ENCODE data around the gene NCOA7. TPM values are rescaled to one million over a fixed set of nuclear protein-coding genes. Genes with fewer than 3 reads are reported as not detected.
A peak's percentile ranks its signal among the peaks of the same experiment; 100 is the strongest.

Gene NCOA7
- total RNA-seq, 1 experiment from 2014 or later, result 13.8 TPM

DNA sequence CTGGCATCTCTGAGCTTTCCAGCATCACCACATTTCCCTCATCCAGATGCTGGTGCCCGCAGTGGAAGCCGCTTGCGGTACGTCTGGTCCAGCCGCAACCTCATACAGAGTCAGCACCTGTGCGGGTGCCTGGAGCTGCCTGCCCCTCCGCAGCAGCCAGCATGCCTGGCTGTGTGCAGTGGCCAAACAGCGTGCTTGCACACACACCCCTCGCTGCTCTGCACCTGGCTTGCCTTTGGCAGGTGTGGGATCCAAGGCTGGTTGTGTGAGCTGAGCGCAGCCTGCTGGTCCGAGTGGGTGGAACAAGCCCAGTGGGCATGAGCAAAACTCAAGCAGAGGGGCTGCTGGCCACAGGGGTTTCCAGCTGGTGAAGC is 162.7 kb downstream of the NCOA7 start:
- TF ChIP-seq, protein P1, sequence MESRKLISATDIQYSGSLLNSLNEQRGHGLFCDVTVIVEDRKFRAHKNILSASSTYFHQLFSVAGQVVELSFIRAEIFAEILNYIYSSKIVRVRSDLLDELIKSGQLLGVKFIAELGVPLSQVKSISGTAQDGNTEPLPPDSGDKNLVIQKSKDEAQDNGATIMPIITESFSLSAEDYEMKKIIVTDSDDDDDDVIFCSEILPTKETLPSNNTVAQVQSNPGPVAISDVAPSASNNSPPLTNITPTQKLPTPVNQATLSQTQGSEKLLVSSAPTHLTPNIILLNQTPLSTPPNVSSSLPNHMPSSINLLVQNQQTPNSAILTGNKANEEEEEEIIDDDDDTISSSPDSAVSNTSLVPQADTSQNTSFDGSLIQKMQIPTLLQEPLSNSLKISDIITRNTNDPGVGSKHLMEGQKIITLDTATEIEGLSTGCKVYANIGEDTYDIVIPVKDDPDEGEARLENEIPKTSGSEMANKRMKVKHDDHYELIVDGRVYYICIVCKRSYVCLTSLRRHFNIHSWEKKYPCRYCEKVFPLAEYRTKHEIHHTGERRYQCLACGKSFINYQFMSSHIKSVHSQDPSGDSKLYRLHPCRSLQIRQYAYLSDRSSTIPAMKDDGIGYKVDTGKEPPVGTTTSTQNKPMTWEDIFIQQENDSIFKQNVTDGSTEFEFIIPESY (IDR thresholded peaks at IDR 0.05; ENCODE audit: extremely low read depth, insufficient replicate concordance, low read length), result no peak
- TF ChIP-seq JUND (IDR thresholded peaks at IDR 0.05) (no peak), SIN3A (IDR thresholded peaks at IDR 0.05; ENCODE audit: low read depth) (no peak), ELF1 (IDR thresholded peaks at IDR 0.05; ENCODE audit: borderline replicate concordance, low read depth) (no peak), EZH2 (IDR thresholded peaks at IDR 0.05) (no peak), ZNF274 (IDR thresholded peaks at IDR 0.05; ENCODE audit: low read depth, low read length) (no peak), POLR2AphosphoS5 (IDR thresholded peaks at IDR 0.05; ENCODE audit: low read depth, low read length) (no peak), FOSL1 (IDR thresholded peaks at IDR 0.05; ENCODE audit: low read depth) (no peak), RAD21 (IDR thresholded peaks at IDR 0.05; ENCODE audit: low read depth) (peak; percentile 31; the same call in 1 of the 2 replicates)
- BruUV-seq (replicated peaks), result no TSS peak
- no peak overlapping the region for H2AFZ ChIP-seq (ENCODE audit: low read depth, low read length, poor library complexity, severe bottlenecking)
- H3K4me2 ChIP-seq (ENCODE audit: low read length), result no peak overlapping the region
- no peaks in the 10 kb centered on the region for H4K20me1 ChIP-seq (ENCODE audit: insufficient read depth)
- H3K9me2 ChIP-seq (ENCODE audit: insufficient read depth), result no peaks in the 10 kb centered on the region
- no peaks in the 10 kb centered on the region for H3K9me3 ChIP-seq (ENCODE audit: control insufficient read depth in 1 of 2, insufficient read depth in 1 of 2, low read depth in 1 of 2, low read length in 2 of 2)
- ChIA-PET RAD21 (ENCODE audit: low non-redundant PET in 1 of 2, low total read pairs in 2 of 2, uncharacterized antibody in 2 of 2, unreplicated experiment in 2 of 2) (no interaction called here), POLR2A (no interaction called here), CTCF (interaction anchor here (1.2 to 1.9 kb wide), 4 partner anchors 13 to 163 kb away, joined by 3 to 10 read pairs (median 4); partner anchors contain the start of gene NCOA7)
- ATAC-seq (no peak), DNase-seq (ENCODE audit: low read depth, low spot score) (no peak)
- no peak overlapping the region for H3K4me3 ChIP-seq (replicated peaks in 1 of 2; ENCODE audit: low read depth in 1 of 2, low read length in 2 of 2)
- H3K27ac ChIP-seq (ENCODE audit: low read depth, low read length), result no peak overlapping the region
- peaks cover 10 to 17% of the 10 kb centered on the region in 2 experiments; a peak in 3 of 4 replicates for H3K4me1 ChIP-seq (ENCODE audit: control insufficient read depth in 1 of 2, insufficient read depth in 2 of 2, low read length in 2 of 2)
- intact Hi-C loops (cut with micrococcal nuclease), result loop anchor here (1.0 kb wide), 1 partner anchor 95 kb away; no protein-coding TSS in a partner anchor
- no peaks in the 10 kb centered on the region for H3K27me3 ChIP-seq (ENCODE audit: insufficient read depth, low read length)
- no peak overlapping the region for H3K9ac ChIP-seq (ENCODE audit: low read length)
- peaks cover 4% of the 10 kb centered on the region for H3K79me2 ChIP-seq (ENCODE audit: insufficient read depth, low read length)
- H3K36me3 ChIP-seq (ENCODE audit: control insufficient read depth in 1 of 2, insufficient read depth in 2 of 2, low read length in 2 of 2), result no peaks in the 10 kb centered on the region
